Measurements from ENCODE around the gene ABCB11. TPM values are rescaled to one million over a fixed set of nuclear protein-coding genes. Genes with fewer than 3 reads are reported as not detected.

ABCB11 gene
- total and polyA plus RNA-seq, 2 donors: 0.04 to 0.11 TPM

DNA sequence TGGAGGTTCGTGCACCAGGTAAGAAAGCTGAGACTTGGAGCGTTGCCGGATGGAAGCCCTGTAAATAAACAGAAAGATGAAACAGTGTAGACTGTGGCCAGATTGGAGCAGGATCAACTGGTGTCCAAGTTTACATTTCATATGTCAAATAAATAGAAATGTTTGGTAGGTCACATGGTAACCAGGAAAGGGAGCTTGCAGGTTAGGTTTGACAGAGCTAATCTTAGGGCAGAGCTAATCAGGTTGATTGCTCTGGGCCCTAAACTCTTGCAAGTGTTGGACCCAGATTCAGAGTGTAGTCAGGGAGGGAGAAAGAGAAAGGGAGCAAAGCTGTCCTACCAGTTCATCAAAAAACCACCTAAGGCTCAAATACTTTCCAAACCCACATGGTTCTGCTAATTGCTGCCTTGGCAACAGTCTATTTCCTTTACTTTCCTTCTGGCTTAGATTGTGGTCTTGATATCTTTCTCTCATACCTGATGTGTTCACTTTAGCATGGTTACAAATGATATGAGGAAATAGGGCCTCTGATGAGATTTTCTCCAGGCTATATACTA is 66.8 kb downstream of the ABCB11 start:
- no peaks in the 10 kb centered on the region for H3K4me1 ChIP-seq (ENCODE audit: insufficient read depth)
- no peaks in the 10 kb centered on the region for H3K36me3 ChIP-seq (ENCODE audit: insufficient read depth)
- DNase-seq (ENCODE audit: extremely low spot score): peak; percentile 7
- no peak overlapping the region for H3K4me3 ChIP-seq (ENCODE audit: low read depth, low read length)
- H3K27ac ChIP-seq (ENCODE audit: low read depth): no peak overlapping the region
- 73% methylated on average over 3 of the region's 3 CpGs for WGBS

DNA sequence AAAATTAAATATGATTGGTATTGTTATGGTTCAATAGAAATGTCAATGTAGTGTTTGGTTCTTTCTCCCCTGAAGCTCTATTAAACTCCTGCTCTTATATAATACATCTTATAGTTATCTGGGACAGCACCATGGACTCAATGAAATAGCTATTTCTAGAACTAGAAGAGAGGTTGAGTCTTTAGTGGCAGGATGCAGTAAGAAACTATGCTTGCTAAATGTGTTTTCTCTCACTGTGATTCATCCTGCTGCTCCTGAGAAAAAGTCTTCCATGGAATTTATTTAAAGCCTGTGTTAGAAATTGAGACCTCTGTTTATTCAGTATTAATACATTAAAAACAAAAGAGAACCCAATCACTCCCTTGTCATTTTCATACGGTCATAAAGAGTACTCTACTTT is 68.5 kb downstream of the ABCB11 start:
- Histone ChIP-seq H3K4me3 (ENCODE audit: low read depth, low read length) (no peak overlapping the region), H3K36me3 (ENCODE audit: insufficient read depth) (no peaks in the 10 kb centered on the region), H3K27ac (ENCODE audit: low read depth) (no peak overlapping the region), H3K4me1 (ENCODE audit: insufficient read depth) (no peaks in the 10 kb centered on the region)
- no peak for DNase-seq (ENCODE audit: extremely low spot score)
- WGBS: 76% methylated on average over 1 of the region's 1 CpG

DNA sequence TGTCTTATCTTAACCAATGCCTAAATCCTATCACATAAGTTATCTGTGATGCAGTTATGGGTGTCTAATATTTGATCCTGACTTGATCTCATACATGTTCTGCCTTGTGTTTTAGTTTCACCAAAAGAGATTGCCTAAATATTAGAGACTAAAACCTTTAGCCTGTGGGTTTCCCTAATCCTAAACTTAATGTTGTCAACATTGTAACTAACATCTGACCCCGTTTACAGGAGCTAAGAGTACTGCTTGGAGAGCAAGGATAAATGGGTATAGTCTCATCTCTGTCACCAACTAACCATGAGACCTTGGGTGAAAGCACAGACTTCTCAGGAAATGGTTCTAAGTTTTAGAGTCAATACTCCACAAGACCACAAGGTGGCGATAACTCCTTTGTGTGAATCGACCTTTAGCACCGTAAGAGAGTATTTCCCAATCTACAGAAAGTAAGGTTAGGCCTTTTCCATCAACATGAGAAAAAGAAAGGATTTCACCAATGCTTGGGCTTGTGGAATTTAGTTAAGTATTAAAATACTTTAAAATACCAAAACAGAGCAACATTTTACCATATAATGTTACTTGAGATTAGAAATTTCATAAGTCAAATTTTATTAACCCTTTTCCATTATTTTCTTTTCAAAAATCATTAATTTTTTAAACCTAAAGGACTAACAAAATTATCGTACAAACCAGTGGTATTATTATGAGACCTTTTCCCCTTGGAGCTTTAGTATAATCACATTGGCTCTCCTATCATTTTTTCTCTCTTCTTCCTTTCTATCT is 69.5 kb downstream of the ABCB11 start:
- peak; percentile 18 for DNase-seq (ENCODE audit: extremely low spot score)
- no peaks in the 10 kb centered on the region for H3K36me3 ChIP-seq (ENCODE audit: insufficient read depth)
- WGBS: 19% methylated on average over 5 of the region's 5 CpGs
- H3K4me3 ChIP-seq (ENCODE audit: low read depth, low read length): no peak overlapping the region
- H3K4me1 ChIP-seq (ENCODE audit: insufficient read depth): no peaks in the 10 kb centered on the region
- H3K27ac ChIP-seq (ENCODE audit: low read depth): no peak overlapping the region

DNA sequence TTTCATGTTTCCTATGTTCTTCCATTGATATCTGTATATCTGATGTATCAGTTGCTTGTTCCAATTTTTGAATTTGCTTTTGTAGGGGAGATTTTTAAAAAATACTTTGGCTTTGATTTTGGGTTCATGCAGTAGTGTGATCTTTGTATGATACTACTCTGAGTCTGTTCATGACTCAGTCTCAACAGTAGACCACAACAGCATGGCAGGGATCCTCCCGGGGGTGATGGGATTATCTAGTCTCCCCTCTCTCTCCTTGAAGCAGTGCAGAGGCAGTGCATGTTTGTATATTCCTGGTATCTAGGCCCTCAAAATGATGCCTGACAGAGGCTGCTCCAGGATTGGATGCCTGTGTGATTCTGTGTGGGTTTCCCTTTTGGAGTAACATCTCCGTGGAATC is 74.7 kb downstream of the ABCB11 start:
- 87% methylated on average over 2 of the region's 2 CpGs for WGBS
- Histone ChIP-seq H3K36me3 (ENCODE audit: insufficient read depth) (no peaks in the 10 kb centered on the region), H3K27ac (ENCODE audit: low read depth) (no peak overlapping the region), H3K4me1 (ENCODE audit: insufficient read depth) (no peaks in the 10 kb centered on the region), H3K4me3 (ENCODE audit: low read depth, low read length) (no peak overlapping the region)
- no peak for DNase-seq (ENCODE audit: extremely low spot score)

DNA sequence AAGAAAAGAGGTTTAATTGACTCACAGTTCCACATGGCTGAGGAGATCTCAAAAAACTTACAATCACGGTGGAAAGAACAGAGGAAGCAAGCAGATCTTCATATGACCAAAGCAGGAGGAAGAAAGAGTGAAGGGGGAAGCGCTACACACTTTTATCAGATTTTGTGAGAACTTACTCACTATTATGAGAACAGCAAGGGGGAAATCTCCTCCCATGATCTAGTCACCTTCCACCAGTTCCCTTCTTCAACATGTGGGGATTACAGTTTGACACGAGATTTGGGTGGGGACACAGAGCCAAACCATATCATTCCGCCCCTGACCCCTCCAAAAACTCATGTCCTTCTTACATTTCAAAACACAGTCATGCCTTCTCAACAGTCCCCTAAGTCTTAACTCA is 75.8 kb downstream of the ABCB11 start:
- no peaks in the 10 kb centered on the region for H3K4me1 ChIP-seq (ENCODE audit: insufficient read depth)
- no peaks in the 10 kb centered on the region for H3K36me3 ChIP-seq (ENCODE audit: insufficient read depth)
- no peak overlapping the region for H3K4me3 ChIP-seq (ENCODE audit: low read depth, low read length)
- H3K27ac ChIP-seq (ENCODE audit: low read depth): no peak overlapping the region
- DNase-seq (ENCODE audit: extremely low spot score): no peak
- WGBS: 91% methylated on average over 4 of the region's 4 CpGs

DNA sequence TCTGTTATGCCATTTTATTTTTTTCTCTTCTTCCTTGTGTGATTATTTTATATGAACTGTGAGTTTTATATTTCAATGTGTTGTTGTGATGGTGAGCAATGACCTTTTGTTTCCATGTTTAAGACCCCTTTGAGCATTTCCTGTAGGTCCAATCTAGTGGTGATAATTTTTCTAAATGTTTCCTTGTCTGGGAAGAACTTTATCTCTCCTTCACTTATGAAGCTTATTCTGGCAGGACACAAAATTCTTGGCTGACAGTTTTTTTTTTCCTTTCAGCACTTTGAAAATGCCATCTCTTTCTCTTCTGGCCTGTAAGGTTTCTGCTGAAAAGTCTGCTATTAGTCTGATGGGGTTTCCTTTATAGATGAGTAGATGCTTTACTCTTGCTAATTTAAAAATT is 76.9 kb downstream of the ABCB11 start:
- no peak overlapping the region for H3K4me3 ChIP-seq (ENCODE audit: low read depth, low read length)
- H3K4me1 ChIP-seq (ENCODE audit: insufficient read depth): no peaks in the 10 kb centered on the region
- DNase-seq (ENCODE audit: extremely low spot score): no peak
- H3K27ac ChIP-seq (ENCODE audit: low read depth): no peak overlapping the region
- no peaks in the 10 kb centered on the region for H3K36me3 ChIP-seq (ENCODE audit: insufficient read depth)

DNA sequence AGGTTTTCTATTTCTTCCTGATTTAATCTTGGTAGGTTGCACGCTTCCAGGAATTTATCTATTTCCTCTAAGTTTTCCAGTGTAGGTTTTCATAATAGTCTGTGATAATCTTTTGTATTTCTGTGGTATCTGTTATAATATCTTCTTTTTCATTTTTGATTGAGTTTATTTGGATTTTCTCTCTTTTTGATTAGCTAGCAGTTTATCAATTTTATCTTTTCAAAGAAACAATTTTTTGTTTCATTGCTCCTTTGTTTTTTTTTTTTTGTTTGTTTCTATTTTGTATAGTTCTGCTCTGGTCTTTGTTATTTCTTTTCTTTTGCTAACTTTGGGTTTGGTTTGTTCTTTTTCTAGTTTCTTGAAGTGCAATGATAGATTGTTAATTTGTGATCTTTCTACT is 78.7 kb downstream of the ABCB11 start:
- DNase-seq (ENCODE audit: extremely low spot score): no peak
- 71% methylated on average over 1 of the region's 1 CpG for WGBS

DNA sequence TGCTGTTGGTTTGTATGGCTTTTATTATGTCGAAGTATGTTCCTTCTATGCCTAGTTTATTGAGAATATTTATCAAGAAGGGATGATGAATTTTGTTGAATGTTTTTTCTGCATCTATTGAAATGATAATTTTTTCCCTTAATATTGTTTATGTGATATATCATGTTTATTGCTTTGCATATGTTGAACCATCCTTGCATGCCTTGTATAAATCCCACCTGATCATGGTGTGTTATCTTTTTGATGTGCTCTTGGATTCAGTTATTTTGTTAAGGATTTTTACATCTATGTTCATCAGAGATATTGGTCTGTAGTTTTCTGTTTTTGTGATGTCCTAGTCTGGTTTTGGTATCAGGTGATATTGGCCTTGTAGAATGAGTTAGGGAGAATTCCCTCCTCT is 79.3 kb downstream of the ABCB11 start:
- WGBS: 81% methylated on average over 1 of the region's 1 CpG
- H3K4me3 ChIP-seq (ENCODE audit: low read depth, low read length): no peak overlapping the region
- H3K36me3 ChIP-seq (ENCODE audit: insufficient read depth): no peaks in the 10 kb centered on the region
- no peaks in the 10 kb centered on the region for H3K4me1 ChIP-seq (ENCODE audit: insufficient read depth)
- no peak overlapping the region for H3K27ac ChIP-seq (ENCODE audit: low read depth)
- no peak for DNase-seq (ENCODE audit: extremely low spot score)

More for the DNA sequence above, 78.7 kb downstream of the ABCB11 start:
- Histone ChIP-seq H3K4me3 (ENCODE audit: low read depth, low read length) (no peak overlapping the region), H3K27ac (ENCODE audit: low read depth) (no peak overlapping the region), H3K36me3 (ENCODE audit: insufficient read depth) (no peaks in the 10 kb centered on the region), H3K4me1 (ENCODE audit: insufficient read depth) (no peaks in the 10 kb centered on the region)

DNA sequence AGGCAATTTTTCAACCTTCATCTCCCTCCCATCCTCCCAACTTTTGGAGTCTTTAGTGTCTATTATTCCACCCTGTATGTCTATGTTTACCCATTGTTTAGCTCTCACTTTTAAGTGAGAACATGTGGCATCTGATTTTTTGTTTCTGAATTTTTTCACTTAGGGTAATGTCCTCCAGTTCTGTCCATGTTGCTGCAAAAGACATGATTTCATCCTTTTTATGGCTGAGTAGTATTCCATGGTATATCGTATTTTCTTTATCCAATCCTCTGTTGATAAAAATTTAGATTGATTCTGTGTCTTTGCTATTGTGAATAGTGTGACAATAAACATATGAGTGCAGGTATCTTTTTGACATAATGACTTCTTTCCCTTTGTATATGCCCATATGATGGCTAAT is 81.8 kb downstream of the ABCB11 start:
- H3K27ac ChIP-seq (ENCODE audit: low read depth): no peak overlapping the region
- H3K4me1 ChIP-seq (ENCODE audit: insufficient read depth): no peaks in the 10 kb centered on the region
- 97% methylated on average over 1 of the region's 1 CpG for WGBS
- H3K4me3 ChIP-seq (ENCODE audit: low read depth, low read length): no peak overlapping the region
- no peaks in the 10 kb centered on the region for H3K36me3 ChIP-seq (ENCODE audit: insufficient read depth)
- DNase-seq (ENCODE audit: extremely low spot score): no peak

- no peak overlapping the region for H3K27ac ChIP-seq (ENCODE audit: low read depth)
- H3K36me3 ChIP-seq (ENCODE audit: insufficient read depth): no peaks in the 10 kb centered on the region
- H3K4me1 ChIP-seq (ENCODE audit: insufficient read depth): no peaks in the 10 kb centered on the region
- no peak overlapping the region for H3K4me3 ChIP-seq (ENCODE audit: low read depth, low read length)
- WGBS: 58% methylated on average over 6 of the region's 6 CpGs
- no peak for DNase-seq (ENCODE audit: extremely low spot score)
Observed at GRCh38 chr2:168948621-168949212, 82.4 kb downstream of the ABCB11 start.

GRCh38 chr2:168945508-168945907 is 85.6 kb downstream of the ABCB11 start:
- Histone ChIP-seq H3K36me3 (ENCODE audit: insufficient read depth) (no peaks in the 10 kb centered on the region), H3K27ac (ENCODE audit: low read depth) (no peak overlapping the region), H3K4me3 (ENCODE audit: low read depth, low read length) (no peak overlapping the region), H3K4me1 (ENCODE audit: insufficient read depth) (no peaks in the 10 kb centered on the region)
- DNase-seq (ENCODE audit: extremely low spot score): no peak
- 53% methylated on average over 4 of the region's 4 CpGs for WGBS

DNA sequence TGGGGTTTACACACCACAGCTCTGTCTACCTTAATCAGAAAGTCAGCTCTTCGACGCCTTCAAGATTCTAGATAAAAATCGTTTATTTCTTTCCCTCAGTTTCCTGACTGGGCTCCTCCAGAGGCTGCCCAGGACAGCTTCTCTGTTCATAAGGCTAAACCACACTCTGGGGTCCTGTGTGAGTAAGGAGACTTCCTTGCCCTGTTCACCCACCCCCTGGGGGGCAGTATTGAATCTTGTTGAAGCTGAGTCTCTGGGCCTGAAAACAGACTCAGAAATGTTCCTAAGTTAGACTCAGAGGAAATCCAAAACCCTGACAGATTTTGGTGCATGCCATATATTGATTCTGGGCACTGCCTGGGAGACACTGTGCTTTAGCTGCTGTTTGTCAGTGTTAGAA is 87.1 kb downstream of the ABCB11 start:
- H3K27ac ChIP-seq (ENCODE audit: low read depth): no peak overlapping the region
- DNase-seq (ENCODE audit: extremely low spot score): no peak
- no peaks in the 10 kb centered on the region for H3K4me1 ChIP-seq (ENCODE audit: insufficient read depth)
- H3K36me3 ChIP-seq (ENCODE audit: insufficient read depth): no peaks in the 10 kb centered on the region
- 76% methylated on average over 3 of the region's 3 CpGs for WGBS
- H3K4me3 ChIP-seq (ENCODE audit: low read depth, low read length): no peak overlapping the region

- Histone ChIP-seq H3K36me3 (ENCODE audit: insufficient read depth) (no peaks in the 10 kb centered on the region), H3K4me3 (ENCODE audit: low read depth, low read length) (no peak overlapping the region)
Observed at GRCh38 chr2:168941297-168941696, 89.8 kb downstream of the ABCB11 start.

GRCh38 chr2:168939918-168940317 is 91.2 kb downstream of the ABCB11 start:
- H3K36me3 ChIP-seq (ENCODE audit: insufficient read depth): no peaks in the 10 kb centered on the region
- no peak for DNase-seq (ENCODE audit: extremely low spot score)
- WGBS: 91% methylated on average over 4 of the region's 4 CpGs
- no peak overlapping the region for H3K4me3 ChIP-seq (ENCODE audit: low read depth, low read length)
- no peaks in the 10 kb centered on the region for H3K4me1 ChIP-seq (ENCODE audit: insufficient read depth)
- H3K27ac ChIP-seq (ENCODE audit: low read depth): no peak overlapping the region

More at GRCh38 chr2:168941297-168941696, 89.8 kb downstream of the ABCB11 start:
- Histone ChIP-seq H3K27ac (ENCODE audit: low read depth) (no peak overlapping the region), H3K4me1 (ENCODE audit: insufficient read depth) (no peaks in the 10 kb centered on the region)
- no peak for DNase-seq (ENCODE audit: extremely low spot score)

Measured in urinary bladder (tissue), 4 donors.